Measurements from ENCODE around the gene CDKN2C.

Gene CDKN2C

DNA sequence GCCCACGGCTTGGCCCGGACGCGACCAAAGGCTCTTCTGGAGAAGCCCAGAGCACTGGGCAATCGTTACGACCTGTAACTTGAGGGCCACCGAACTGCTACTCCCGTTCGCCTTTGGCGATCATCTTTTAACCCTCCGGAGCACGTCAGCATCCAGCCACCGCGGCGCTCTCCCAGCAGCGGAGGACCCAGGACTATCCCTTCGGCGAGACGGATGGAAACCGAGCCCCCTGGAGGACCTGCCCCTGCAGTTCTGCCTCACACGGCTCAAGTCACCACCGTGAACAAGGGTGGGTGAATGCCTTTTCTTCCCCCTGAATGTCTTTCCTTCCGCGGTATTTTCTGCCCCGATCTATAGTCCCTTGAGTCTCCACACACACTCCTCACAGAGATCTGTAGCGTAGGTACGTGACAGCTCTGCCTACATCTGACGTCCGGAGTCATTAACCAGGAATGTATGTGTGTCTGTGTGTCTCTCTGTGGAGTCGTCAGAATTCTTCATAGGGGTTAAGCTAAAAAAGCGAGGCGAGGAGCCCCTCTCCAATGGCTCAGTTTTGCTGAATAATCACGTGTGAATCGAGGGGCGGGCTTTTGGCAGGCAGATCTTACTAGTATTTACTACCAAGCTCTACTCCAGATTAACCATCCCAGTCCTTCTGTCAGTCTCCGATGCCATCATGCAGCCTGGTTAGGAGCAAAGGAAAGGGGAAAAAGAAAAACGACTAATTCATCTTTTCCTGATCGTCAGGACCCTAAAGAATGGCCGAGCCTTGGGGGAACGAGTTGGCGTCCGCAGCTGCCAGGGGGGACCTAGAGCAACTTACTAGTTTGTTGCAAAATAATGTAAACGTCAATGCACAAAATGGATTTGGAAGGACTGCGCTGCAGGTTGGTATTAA, at the start of gene CDKN2C:
CDKN2C (plus strand) TSS at position 635 of the 898 bp plus-strand sequence; CDS start at position 759, 124 bp downstream.
- TF ChIP-seq, protein P1, sequence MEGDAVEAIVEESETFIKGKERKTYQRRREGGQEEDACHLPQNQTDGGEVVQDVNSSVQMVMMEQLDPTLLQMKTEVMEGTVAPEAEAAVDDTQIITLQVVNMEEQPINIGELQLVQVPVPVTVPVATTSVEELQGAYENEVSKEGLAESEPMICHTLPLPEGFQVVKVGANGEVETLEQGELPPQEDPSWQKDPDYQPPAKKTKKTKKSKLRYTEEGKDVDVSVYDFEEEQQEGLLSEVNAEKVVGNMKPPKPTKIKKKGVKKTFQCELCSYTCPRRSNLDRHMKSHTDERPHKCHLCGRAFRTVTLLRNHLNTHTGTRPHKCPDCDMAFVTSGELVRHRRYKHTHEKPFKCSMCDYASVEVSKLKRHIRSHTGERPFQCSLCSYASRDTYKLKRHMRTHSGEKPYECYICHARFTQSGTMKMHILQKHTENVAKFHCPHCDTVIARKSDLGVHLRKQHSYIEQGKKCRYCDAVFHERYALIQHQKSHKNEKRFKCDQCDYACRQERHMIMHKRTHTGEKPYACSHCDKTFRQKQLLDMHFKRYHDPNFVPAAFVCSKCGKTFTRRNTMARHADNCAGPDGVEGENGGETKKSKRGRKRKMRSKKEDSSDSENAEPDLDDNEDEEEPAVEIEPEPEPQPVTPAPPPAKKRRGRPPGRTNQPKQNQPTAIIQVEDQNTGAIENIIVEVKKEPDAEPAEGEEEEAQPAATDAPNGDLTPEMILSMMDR (IDR thresholded peaks at IDR 0.05; ENCODE audit: extremely low read depth, insufficient read depth, missing control alignments) = no peak
- in situ Hi-C loops (cut with MboI; ENCODE audit: low pct_unique_long_range_greater_than_20kb, low sequenced_read_pairs, unreplicated experiment) = no loop called here
- peak; percentile 60 for DNase-seq (ENCODE audit: low spot score)

DNA sequence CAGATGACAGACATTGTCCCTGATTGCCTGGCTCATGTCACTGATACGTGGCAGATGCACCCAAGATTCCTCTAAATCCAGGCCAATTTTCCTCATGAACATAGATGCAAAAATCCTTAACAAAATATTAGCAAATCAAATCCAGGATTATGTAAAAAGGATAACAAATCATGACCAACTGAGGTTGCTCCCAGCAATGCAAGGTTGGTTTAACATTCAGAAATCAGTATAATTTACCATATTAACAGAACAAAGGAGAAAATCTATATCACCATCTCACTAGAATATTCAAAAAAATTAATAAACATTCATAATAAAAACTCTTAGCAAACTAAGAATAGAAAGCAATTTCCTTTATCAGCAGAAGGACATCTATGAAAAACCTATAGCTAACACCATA, 49.6 kb upstream of the CDKN2C start:
- TF ChIP-seq, protein P1 (IDR thresholded peaks at IDR 0.05; ENCODE audit: extremely low read depth, insufficient read depth, missing control alignments) = no peak
- in situ Hi-C loops (cut with MboI; ENCODE audit: low pct_unique_long_range_greater_than_20kb, low sequenced_read_pairs, unreplicated experiment) = no loop called here
- DNase-seq (ENCODE audit: low spot score) = no peak

DNA sequence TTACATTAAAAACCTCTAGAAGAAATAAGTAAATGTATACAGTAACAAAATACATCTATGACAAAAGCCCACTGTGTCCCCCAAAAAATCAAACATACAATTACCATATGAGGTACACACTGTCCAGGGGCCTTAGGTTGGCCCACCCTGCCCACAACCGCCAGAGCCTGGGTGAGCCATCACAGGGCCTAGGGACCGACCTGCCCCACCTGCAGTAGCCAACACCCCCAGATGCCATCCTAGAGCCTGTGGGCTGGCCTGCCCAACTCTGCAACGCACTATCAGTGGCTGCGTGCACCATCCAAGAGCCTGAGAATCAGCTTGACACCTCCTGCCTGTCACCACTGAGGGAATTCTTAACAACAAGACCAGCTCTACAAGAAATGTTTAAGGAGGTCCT, 49.0 kb upstream of the CDKN2C start:
- in situ Hi-C loops (cut with MboI; ENCODE audit: low pct_unique_long_range_greater_than_20kb, low sequenced_read_pairs, unreplicated experiment) = no loop called here

DNA sequence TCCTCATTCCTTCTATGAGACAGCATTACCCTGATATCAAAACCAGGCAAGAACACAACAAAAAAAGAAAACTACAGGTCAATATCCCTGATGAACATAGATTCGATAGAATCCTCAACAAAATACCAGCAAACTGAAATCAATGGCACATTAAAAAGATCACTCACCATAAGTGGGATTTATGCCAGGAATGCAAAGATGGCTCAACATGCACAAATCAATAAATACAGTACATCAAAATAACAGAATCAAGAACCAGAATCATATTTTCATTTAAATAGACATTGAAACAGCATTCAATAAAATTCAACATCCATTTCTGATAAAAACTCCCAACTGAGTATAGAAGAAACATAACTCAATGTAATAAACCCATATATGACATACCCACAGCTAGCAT, 46.5 kb upstream of the CDKN2C start:
- no peak for DNase-seq (ENCODE audit: low spot score)
- TF ChIP-seq, protein P1 (IDR thresholded peaks at IDR 0.05; ENCODE audit: extremely low read depth, insufficient read depth, missing control alignments) = no peak
- in situ Hi-C loops (cut with MboI; ENCODE audit: low pct_unique_long_range_greater_than_20kb, low sequenced_read_pairs, unreplicated experiment) = no loop called here

More for the DNA sequence above, 49.0 kb upstream of the CDKN2C start:
- no peak for DNase-seq (ENCODE audit: low spot score)
- TF ChIP-seq, protein P1 (IDR thresholded peaks at IDR 0.05; ENCODE audit: extremely low read depth, insufficient read depth, missing control alignments) = no peak

DNA sequence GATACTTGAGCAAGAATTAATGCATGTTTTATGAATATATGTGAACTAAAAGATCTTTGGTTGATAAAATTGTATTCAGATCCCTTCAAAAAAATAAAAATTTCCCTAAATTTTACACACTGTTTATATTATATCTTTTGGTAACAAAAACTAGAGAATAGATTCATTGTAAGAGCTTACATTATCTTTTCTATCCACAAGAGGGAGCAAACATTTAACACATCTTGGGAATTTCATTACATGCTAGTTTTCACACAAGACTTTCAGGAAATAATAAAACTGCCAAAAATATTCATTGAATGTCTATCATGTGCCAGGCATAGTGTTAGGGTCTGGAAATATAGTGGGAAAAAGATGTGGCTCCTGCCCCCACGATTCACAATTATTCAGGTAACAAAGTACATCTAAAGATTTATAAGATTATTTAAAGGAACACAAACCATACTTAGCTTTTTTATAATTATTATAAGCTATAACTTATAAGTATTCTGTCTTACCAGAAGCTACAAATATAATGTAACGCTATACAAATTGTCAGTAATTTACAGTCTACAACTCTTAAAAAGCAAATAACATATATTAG, 40.6 kb upstream of the CDKN2C start:
- TF ChIP-seq, protein P1 (IDR thresholded peaks at IDR 0.05; ENCODE audit: extremely low read depth, insufficient read depth, missing control alignments) = peak; percentile 47
- in situ Hi-C loops (cut with MboI; ENCODE audit: low pct_unique_long_range_greater_than_20kb, low sequenced_read_pairs, unreplicated experiment) = no loop called here

DNA sequence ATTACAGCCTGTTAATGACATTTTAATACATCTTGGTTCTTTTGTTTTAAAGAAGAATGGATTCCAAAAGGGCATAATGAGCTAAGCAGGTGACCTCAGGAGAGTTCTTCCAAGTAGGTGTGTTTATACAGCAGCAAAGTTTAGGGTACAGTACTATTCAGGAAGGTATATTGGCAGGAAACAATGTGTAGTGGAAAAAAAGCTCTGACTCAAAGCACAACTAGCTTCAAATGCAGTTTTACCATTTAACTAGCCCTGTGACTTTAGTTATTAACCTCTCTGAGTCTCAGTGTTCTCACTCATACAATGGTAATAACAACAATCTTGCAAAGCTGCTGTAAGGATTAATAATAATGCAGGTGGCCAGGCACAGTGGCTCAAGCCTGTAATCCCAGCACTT, 39.9 kb upstream of the CDKN2C start:
- peak; percentile 22 for DNase-seq (ENCODE audit: low spot score)
- TF ChIP-seq, protein P1 (IDR thresholded peaks at IDR 0.05; ENCODE audit: extremely low read depth, insufficient read depth, missing control alignments) = no peak
- in situ Hi-C loops (cut with MboI; ENCODE audit: low pct_unique_long_range_greater_than_20kb, low sequenced_read_pairs, unreplicated experiment) = loop anchor here (10.0 kb wide), 1 partner anchor 115 kb away; no protein-coding TSS in a partner anchor

More for the DNA sequence above, 40.6 kb upstream of the CDKN2C start:
- DNase-seq (ENCODE audit: low spot score) = no peak

All from GM13977 (cell line).